ENCODE measurements around the gene AKTIP.

DNA sequence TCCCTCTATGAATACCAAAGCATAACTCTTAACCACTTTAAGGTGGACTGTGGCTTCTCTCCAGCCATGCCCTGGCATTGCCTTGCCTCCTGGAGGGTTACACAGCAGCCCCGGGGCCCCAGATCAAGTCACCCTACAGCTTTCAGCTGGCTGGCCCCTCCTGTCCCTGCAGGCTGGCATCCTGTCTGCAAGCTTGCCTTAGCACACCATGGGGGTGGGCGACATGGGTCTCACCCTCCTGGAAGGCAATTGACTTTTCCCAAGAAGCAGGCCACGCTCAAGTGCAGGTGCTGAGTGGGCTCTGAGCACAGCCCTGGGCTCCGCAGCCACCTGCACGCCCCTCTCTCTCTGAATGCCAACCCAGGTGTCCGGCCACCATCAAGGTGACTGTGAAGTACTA is 25.8 kb upstream of the AKTIP start:
- no peak for TF ChIP-seq EP300 (conservative IDR thresholded peaks at IDR 0.05; ENCODE audit: poor library complexity, severe bottlenecking)
- no peak for TF ChIP-seq CTCF (IDR thresholded peaks at IDR 0.05; ENCODE audit: poor library complexity, severe bottlenecking)
- no peak for TF ChIP-seq SMC3 (conservative IDR thresholded peaks at IDR 0.05; ENCODE audit: poor library complexity)
- no peak for TF ChIP-seq POLR2AphosphoS5 (IDR thresholded peaks at IDR 0.05)
- TF ChIP-seq TAF1 (IDR thresholded peaks at IDR 0.05; ENCODE audit: low read depth), result no peak
- no peak for TF ChIP-seq EZH2 (IDR thresholded peaks at IDR 0.05; ENCODE audit: borderline replicate concordance, insufficient read depth, low read length, poor library complexity, severe bottlenecking)

All from neural cell (in vitro differentiated cells).